GM15510 (cell line): ENCODE data around the gene NR2E3.

ENCODE experiments used
- POLR2A ChIP-seq: IDR thresholded peaks from 3 replicates; pipeline ENCODE4 v1.6.1; 2011; ENCODE audit warnings: borderline replicate concordance; ENCODE audit not compliant: insufficient read length; ENCODE audit errors: extremely low read depth

NR2E3 gene

DNA sequence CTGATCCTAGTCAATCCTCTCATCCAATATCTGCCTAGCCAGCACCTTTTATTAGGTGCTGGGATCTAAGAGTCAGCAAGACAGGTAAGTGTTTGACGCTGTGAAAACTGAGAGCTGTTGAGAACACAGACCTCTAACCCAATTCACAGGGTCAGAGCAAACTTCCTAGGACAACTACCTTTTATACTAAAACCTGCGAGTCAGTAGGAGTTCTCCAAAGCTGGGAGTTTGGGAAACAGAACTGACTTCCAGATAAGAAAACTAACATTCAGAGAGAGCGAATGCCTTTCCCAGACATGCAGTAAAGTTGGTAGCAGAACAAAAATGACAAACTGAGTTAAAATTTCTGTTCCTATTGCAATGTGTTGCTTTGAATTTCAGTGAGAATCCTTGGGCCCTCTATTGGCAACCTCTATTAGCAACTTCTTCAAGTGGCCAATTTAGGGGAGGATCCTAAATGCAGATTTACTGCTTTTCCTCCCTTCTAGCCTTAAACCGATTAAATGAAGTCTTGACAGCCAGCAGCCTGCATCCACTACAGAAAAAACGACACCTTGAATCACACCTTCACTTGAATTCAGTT is 11.3 kb downstream of the NR2E3 start:
- no peak for TF ChIP-seq POLR2A

GRCh38 chr15:71822890-71823630 is 12.7 kb downstream of the NR2E3 start:
- no peak for TF ChIP-seq POLR2A

DNA sequence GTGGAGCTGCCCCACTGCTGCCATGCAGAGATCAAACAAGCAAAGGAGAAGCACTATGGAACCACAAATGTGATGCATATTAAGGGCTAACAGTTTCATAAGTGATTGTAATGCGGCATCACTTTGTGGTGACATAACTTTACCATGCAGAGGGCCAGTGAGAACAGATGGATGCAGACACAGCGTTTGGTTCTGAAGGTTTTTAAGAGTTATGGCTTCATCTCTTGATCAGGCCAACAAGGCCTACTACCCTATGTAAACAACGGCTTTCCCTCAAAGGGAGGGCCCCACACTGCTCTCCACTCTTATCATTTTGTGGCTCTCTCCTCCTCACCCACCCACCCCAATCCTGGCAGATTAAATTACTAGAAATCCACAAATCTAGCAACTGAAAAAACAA is 13.4 kb downstream of the NR2E3 start:
- no peak for TF ChIP-seq POLR2A

GRCh38 chr15:71825021-71825730 is 14.8 kb downstream of the NR2E3 start:
- TF ChIP-seq POLR2A, result no peak

DNA sequence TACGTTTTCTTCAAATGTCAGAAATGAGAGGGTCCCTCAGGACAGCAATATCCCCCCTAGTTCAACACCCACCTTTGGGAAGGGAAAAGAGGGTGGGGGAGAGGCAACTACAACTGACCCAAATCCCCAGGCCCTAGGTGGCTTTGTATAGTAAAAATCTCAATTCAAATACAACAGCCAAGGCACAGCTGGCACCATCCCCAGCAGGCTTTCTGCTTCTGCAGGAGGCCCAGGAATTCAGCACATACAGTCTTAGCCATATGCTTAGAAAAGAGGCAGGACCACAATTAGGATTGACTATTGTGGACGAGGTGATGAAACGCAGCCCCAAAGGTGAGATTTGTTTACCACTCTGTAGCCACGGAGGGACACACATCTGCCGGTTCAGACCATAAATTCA is 15.8 kb downstream of the NR2E3 start:
- no peak for TF ChIP-seq POLR2A

- no peak for TF ChIP-seq POLR2A
These were observed 20.6 kb downstream of the NR2E3 start for GRCh38 chr15:71830981-71831380.

DNA sequence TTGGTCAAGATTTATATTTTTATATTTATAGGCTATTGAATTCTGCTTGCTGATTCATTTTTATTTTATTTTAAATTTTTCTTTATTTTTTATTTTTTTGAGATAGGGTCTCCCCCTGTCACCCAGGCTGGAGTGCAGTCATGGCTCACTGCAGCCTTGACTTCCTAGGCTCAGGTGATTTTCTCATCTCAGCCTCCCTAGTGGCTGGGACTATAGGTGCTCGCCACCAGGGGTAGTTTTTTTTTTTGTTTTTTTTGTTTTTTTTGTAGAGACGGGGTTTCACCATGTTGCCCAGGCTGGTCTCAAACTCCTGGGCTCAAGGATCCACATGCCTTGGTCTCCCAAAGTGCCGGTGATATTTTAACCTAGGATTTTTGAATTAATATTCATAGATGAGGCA is 31.2 kb downstream of the NR2E3 start:
- TF ChIP-seq POLR2A, result no peak

DNA sequence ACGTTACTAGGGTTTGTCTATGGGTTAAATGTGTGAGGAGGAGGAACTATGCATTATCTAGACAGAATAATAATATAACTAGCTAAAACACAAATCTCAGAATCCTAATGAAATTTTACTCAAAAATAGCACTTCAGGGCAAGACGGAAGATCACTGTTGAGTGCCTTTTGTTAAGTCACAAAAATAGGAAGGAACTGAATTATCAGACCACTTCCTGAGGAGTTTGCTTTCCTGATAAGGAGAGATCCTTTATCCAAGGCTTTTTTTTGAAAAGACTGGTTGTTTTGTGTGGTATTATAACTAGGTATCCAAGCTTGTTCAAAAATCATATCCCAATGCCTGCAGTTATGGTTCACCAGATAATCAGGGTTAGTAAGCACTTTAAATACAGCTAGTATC is 34.6 kb downstream of the NR2E3 start:
- no peak for TF ChIP-seq POLR2A

GRCh38 chr15:71853543-71853942 is 43.2 kb downstream of the NR2E3 start:
- TF ChIP-seq POLR2A, result no peak
